ENCODE measurements around the gene SYNGR1.

SYNGR1 gene

DNA sequence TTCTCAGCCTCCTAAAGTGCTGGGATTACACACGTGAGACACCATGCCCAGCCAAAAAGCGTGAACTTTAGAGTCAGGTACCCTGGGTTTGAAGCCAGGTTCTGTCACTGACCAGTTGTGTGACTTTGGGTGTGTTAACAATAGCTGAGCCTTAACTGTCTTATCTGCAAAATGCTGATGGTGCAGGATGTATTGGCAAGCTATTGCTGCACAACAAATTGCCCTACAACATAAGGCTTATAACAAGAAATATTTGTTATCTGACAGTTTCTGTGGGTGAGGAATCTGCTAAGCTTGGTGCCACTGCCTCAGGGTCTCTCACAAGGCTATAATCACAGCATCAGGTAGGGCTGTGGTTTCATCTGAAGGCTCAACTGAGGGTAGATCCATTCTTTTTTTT, 21.9 kb downstream of the SYNGR1 start:
- no peak for DNase-seq (ENCODE audit: low spot score)

GRCh38 chr22:39374191-39374590, 24.4 kb downstream of the SYNGR1 start:
- DNase-seq (ENCODE audit: low spot score) = no peak

- no peak for DNase-seq (ENCODE audit: low spot score)
These were observed 25.0 kb downstream of the SYNGR1 start for GRCh38 chr22:39374801-39375200.

DNA sequence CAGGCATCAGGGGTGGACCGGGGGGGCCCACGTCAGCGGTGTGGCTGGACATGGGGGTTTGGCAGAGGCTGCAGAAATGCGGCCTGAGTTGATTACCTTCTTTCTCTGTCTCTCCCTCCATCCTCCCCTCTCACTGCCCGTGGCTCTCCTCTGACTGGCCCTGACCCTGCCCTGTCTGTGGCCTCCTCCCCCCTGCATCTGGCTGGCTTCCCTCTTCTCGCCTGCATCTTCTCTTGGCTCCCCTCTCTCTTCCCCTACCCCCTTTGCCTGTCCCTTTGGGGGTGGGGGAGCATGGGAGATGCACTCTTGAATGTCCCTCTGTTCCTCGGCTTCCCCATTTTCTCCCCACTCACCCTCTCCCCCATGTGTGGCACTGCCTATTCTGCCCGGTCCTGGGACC, 25.9 kb downstream of the SYNGR1 start:
- no peak for DNase-seq (ENCODE audit: low spot score)

DNA sequence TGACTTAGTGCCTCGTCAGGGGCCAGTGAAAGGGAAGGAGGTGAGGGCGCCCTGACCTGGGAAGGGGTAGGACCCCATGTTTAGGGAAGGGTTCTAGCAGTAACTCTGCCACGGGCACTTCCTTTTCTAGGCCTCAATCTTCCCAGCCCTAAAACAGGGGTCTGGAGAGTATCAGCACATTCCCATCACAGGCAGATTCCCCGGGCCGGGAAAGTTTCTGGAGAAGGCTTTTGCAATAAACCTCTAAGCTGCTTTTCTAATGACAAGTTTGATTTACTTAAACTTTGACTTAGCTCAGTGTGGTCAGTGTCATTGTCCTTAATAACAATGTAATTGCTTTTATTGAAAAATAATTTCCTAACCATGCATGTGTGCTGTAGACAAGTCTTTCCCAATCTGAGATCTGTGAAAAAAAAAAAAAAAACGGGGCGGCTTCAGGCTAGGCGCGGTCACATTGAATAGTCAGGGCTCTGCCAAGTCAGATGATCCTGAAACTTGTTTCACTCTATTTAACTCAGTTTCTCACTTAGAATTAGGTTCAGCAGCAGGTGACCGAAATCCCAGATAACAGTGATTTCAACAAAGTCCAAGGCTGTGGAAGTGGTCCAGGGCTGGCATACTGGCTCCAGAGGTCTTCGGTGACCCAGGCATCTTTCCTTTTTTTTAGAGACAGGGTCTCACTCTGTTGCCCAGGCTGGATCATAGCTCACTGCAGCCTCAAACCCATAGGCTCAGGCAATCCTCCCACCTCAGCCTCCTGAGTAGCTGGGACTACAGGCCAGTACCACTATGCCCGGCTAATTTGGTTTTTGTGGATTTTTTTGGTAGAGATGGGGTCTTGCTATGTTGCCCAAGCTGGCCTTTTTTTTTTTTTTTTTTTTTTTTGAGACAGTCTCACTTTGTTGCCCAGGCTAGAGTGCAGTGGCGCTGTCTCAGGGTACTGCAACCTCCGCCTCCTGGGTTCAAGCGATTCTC, 30.3 kb downstream of the SYNGR1 start:
- DNase-seq (ENCODE audit: low spot score) = no peak

- DNase-seq (ENCODE audit: low spot score) = no peak
These were observed 31.4 kb downstream of the SYNGR1 start for GRCh38 chr22:39381009-39381755.

DNA sequence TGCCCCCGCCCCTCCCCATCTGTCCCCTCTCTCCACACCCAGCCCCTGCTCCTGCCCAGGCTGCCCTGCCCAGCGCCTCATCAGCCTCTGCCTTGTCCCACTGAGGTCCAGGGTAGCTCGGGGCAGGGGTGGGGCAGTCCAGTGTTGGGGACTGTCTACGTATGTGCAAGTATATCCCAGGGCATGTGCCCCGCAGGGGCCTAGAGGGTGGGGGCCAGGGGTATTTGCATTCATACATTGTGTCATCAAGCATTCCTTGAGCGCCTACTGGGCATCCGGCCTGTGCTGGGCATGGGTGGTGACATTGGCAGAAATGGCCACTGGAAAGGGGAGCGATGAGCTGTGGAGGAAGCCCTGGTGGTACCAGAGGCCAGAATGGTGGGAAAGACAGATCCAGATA, 32.1 kb downstream of the SYNGR1 start:
- no peak for DNase-seq (ENCODE audit: low spot score)

GRCh38 chr22:39382410-39382809, 32.6 kb downstream of the SYNGR1 start:
- DNase-seq (ENCODE audit: low spot score) = no peak

DNA sequence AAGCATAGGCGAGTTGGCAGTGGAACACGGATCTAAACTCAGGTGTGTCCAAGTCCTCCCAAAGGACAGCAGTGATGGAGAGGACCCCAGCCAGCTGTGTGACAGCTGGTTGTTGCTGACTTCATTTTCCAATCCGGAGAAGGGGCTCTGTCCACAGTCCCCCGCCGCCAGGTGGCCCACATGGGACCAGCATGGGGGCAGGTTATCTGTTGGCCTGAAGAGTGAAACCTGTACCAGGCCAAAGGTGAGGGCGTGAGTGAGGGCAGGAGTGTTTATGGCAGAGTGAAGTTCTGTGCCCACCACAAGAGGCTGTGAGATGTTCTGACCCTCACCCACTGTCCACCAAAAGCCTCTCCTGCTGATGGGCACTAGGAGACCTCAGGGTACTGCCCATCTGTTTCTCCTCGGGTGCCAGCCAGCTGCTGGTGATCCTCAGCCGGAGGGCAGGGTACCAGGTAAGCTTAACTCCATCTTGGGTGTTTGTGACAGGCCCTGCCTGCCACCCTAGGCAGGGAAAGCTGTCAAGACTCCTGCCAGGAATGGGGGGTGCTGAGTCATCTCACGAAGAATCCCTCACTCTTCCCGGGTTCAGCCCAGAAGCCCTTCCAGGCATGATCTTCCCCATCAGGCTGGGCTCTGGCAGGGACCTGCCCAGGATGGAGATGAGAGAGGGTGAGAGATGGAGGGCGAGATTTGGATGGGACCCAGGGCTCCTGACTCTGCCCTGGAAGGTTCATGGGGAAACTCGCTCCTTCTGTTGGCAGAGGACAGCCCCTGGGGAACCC, 34.2 kb downstream of the SYNGR1 start:
- DNase-seq (ENCODE audit: low spot score) = peak; percentile 44

- no peak for DNase-seq (ENCODE audit: low spot score)
These were observed 35.1 kb downstream of the SYNGR1 start for GRCh38 chr22:39384750-39385480.

DNA sequence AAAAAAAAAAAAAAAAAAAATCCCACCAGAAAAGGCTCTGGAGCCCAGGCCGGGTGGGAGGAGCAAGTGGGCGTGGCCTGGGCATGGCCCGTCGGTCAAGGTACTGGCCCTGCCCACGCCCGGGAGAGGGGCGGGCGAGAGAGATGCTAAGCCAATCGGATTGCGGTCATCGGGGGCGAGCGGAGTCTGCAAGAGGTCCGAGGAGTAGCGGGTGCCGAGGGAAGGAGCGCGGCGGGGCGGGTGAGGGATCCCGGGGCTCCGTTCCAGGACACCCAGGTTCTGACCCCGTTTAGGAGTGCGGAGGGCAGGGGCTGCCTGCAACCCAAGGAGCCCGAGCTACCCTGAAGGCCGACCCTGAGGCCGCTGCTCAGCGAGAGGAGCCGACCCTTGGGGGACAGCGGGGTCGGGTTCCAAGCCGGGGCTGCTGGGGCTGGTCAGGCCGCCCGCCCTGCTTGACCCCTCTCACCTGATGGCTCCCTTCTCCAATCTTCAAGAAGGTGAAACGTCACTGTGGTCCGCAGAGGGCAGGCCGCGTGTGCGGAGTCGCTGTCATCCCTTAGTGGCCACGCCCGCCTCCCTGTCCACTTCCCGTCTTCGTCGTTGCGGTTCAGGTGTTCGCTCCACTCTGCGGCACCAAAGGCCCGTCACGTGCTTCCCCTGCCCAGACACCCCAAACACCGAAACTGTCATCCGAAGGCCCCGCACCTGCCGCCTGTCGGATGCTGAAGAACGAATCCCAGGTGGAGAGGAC, 38.6 kb downstream of the SYNGR1 start:
- peak; percentile 96 for DNase-seq (ENCODE audit: low spot score)

GRCh38 chr22:39389420-39389819, 39.6 kb downstream of the SYNGR1 start:
- no peak for DNase-seq (ENCODE audit: low spot score)

- no peak for DNase-seq (ENCODE audit: low spot score)
These were observed 42.7 kb downstream of the SYNGR1 start for GRCh38 chr22:39392341-39392948.

DNA sequence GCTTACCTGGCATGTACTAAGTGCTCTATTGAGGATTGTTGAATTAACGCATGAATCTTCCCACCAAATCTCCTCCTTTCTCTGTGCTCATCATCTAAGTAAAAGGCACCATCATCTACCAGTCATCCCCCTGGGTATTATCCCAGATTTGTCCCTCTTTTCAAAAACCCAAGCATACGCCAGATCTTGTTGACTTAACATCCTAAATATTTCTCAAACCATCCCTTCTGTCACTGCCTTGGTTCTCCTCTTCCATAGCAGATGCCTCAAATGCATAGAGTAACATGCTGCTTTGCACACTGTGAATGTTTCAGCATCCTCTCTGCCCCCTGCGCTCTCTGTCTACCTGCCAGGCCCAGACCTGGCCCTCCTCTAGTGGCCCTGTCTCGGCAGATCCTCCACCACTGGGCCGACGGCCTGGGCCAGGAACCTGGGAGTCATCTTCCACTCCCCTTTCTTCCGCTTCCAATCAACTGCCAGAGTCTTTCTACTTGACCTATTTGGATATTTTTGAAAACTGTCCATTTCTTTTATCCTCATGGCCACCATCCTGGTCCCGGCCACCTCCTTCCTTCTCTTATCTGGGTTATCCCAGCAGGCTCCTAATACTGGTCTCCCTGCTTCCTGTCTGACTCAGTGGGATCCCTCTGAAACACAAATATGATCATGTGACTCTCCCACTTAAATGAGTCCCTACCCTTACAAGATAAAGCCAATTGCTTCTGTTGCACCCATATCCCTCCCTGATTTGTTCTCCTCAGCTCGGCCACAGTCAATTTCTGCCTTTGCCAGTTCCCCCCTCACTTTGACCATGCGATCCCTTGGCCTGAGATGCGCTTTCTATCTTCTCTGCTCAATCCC, 46.4 kb downstream of the SYNGR1 start:
- DNase-seq (ENCODE audit: low spot score) = no peak

GRCh38 chr22:39396797-39397195, 47.0 kb downstream of the SYNGR1 start:
- no peak for DNase-seq (ENCODE audit: low spot score)

DNA sequence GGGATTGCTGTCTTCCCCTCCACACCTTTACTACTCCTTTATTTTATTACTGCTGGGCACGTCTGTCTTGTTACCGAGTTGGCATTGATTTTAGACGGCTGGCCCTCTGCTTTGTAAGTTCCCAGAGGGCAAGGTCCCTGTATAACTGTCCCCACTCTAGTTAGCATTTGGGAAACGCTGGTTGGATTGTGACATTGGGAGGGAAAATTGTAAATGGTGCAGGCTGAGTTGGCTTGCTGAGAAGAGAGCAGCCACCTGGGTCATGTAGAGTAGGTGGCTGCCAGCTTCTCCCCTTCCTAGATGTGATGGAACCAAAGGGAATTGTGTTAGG, 51.5 kb downstream of the SYNGR1 start:
- DNase-seq (ENCODE audit: low spot score) = no peak

- DNase-seq (ENCODE audit: low spot score) = no peak
These were observed 55.7 kb downstream of the SYNGR1 start for GRCh38 chr22:39405346-39406085.

DNA sequence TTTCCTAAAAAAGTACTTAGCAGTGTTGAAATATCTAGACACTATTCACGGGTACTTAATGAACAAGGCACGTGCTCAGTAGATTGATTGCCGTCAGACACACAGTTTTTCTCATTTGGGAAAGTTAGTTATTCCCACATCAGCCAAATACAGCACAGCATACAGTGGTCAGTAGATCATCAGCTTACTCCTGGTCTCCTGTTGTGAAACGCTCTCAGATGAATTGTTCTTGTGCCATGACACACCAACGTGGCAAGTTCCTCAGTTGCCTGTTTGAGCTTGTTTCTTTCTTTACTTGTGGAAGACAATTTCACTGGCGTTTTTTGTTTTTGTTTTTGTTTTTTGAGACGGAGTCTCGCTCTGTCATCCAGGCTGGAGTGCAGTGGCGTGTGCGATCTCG, 58.4 kb downstream of the SYNGR1 start:
- no peak for DNase-seq (ENCODE audit: low spot score)

GRCh38 chr22:39408807-39409206, 59.0 kb downstream of the SYNGR1 start:
- DNase-seq (ENCODE audit: low spot score) = no peak

Measured in GM03348 (cell line).